Hepatocyte (in vitro differentiated cells): ENCODE results near the gene SLC16A3.

Source experiments
- EZH2 ChIP-seq: fragments of 200-600 bp; sonication (generic); IDR thresholded peaks from 2 replicates; pipeline ENCODE4 v1.6.1; 2016; ENCODE audit warnings: antibody characterized with exemption, mild to moderate bottlenecking, borderline replicate concordance
- EZH2phosphoT487 ChIP-seq: fragments of 200-600 bp; sonication (generic); IDR thresholded peaks from one replicate; pipeline ENCODE4 v1.6.1; 2018; ENCODE audit warnings: antibody characterized with exemption, mild to moderate bottlenecking, low read depth, moderate library complexity; ENCODE audit not compliant: unreplicated experiment, severe bottlenecking
- TF ChIP-seq, protein P1 (sequence below): fragments of 200-600 bp; sonication (generic); IDR thresholded peaks from 2 replicates; pipeline ENCODE4 v1.5.1; 2016; ENCODE audit warnings: antibody characterized with exemption, mild to moderate bottlenecking; ENCODE audit not compliant: poor library complexity

- TF ChIP-seq, protein P1, sequence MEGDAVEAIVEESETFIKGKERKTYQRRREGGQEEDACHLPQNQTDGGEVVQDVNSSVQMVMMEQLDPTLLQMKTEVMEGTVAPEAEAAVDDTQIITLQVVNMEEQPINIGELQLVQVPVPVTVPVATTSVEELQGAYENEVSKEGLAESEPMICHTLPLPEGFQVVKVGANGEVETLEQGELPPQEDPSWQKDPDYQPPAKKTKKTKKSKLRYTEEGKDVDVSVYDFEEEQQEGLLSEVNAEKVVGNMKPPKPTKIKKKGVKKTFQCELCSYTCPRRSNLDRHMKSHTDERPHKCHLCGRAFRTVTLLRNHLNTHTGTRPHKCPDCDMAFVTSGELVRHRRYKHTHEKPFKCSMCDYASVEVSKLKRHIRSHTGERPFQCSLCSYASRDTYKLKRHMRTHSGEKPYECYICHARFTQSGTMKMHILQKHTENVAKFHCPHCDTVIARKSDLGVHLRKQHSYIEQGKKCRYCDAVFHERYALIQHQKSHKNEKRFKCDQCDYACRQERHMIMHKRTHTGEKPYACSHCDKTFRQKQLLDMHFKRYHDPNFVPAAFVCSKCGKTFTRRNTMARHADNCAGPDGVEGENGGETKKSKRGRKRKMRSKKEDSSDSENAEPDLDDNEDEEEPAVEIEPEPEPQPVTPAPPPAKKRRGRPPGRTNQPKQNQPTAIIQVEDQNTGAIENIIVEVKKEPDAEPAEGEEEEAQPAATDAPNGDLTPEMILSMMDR: no peak
- TF ChIP-seq EZH2 (no peak), EZH2phosphoT487 (no peak)
These were observed 10.6 kb downstream of the SLC16A3 start for GRCh38 chr17:82239401-82239925.
